Measurements from ENCODE around the gene CARD8. TPM values are rescaled to one million over a fixed set of nuclear protein-coding genes. Genes with fewer than 3 reads are reported as not detected.
"Not testable (repeated sequence)": the region's sequence is repeated elsewhere in the genome, so short reads cannot be mapped to it uniquely, and the experiment has no call there.

Gene CARD8
- total RNA-seq, 1 experiment from 2014 or later, result 17.7 TPM

GRCh38 chr19:48247212-48247611, 8.5 kb downstream of the CARD8 start:
- no peaks in the 10 kb centered on the region for H3K27me3 Mint-ChIP-seq (ENCODE audit: insufficient read depth, unreplicated experiment)
- ChIA-PET CTCF (no interaction called here), POLR2A (no interaction called here)
- no peaks in the 10 kb centered on the region for H3K36me3 ChIP-seq (ENCODE audit: control insufficient read depth, insufficient read depth, low read length)
- no peaks in the 10 kb centered on the region for H3K27me3 ChIP-seq (replicated peaks; ENCODE audit: control insufficient read depth, insufficient read depth, low read length)
- no peaks in the 10 kb centered on the region for H3K4me1 Mint-ChIP-seq (ENCODE audit: low read depth, unreplicated experiment)
- no peaks in the 10 kb centered on the region for H3K9me3 Mint-ChIP-seq (ENCODE audit: unreplicated experiment)
- no peak overlapping the region for H3K27ac Mint-ChIP-seq (ENCODE audit: unreplicated experiment)
- intact Hi-C loops (cut with micrococcal nuclease; ENCODE audit: unreplicated experiment), result no loop called here
- H3K4me1 ChIP-seq, result no peaks in the 10 kb centered on the region
- H3K4me3 Mint-ChIP-seq (ENCODE audit: unreplicated experiment), result no peak overlapping the region
- no peaks in the 10 kb centered on the region for H3K9me3 ChIP-seq
- no peak overlapping the region for H3K4me3 ChIP-seq (ENCODE audit: low read depth, low read length)
- BruUV-seq (replicated peaks), result no TSS peak
- H3K36me3 Mint-ChIP-seq (ENCODE audit: insufficient read depth, unreplicated experiment), result no peaks in the 10 kb centered on the region
- DNase-seq, result no peak
- no peak for TF ChIP-seq CTCF (IDR thresholded peaks at IDR 0.05; ENCODE audit: insufficient read depth in 1 of 2, low read depth in 1 of 2, low read length in 1 of 2, severe bottlenecking in 1 of 2, unreplicated experiment in 1 of 2)

GRCh38 chr19:48246101-48246500, 9.6 kb downstream of the CARD8 start:
- no TSS peak for BruUV-seq (replicated peaks)
- POLR2A ChIA-PET, result no interaction called here
- H3K4me3 Mint-ChIP-seq (ENCODE audit: unreplicated experiment), result no peak overlapping the region

GRCh38 chr19:48244281-48244680, 11.4 kb downstream of the CARD8 start:
- Mint-ChIP-seq H3K27ac (ENCODE audit: unreplicated experiment) (no peak overlapping the region), H3K27me3 (ENCODE audit: insufficient read depth, unreplicated experiment) (no peaks in the 10 kb centered on the region), H3K4me3 (ENCODE audit: unreplicated experiment) (no peak overlapping the region), H3K4me1 (ENCODE audit: low read depth, unreplicated experiment) (no peaks in the 10 kb centered on the region), H3K36me3 (ENCODE audit: insufficient read depth, unreplicated experiment) (peaks cover 4% of the 10 kb centered on the region), H3K9me3 (ENCODE audit: unreplicated experiment) (no peaks in the 10 kb centered on the region)
- Histone ChIP-seq H3K4me3 (ENCODE audit: low read depth, low read length) (no peak overlapping the region), H3K4me1 (no peaks in the 10 kb centered on the region), H3K27me3 (replicated peaks; ENCODE audit: control insufficient read depth, insufficient read depth, low read length) (no peaks in the 10 kb centered on the region), H3K9me3 (no peaks in the 10 kb centered on the region), H3K36me3 (ENCODE audit: control insufficient read depth, insufficient read depth, low read length) (no peaks in the 10 kb centered on the region)
- no peak for TF ChIP-seq CTCF (IDR thresholded peaks at IDR 0.05; ENCODE audit: insufficient read depth in 1 of 2, low read depth in 1 of 2, low read length in 1 of 2, severe bottlenecking in 1 of 2, unreplicated experiment in 1 of 2)
- ChIA-PET POLR2A (no interaction called here), CTCF (no interaction called here)
- no peak for DNase-seq
- intact Hi-C loops (cut with micrococcal nuclease; ENCODE audit: unreplicated experiment), result no loop called here
- BruUV-seq (replicated peaks), result no TSS peak

More at GRCh38 chr19:48246101-48246500, 9.6 kb downstream of the CARD8 start:
- Histone ChIP-seq H3K36me3 (ENCODE audit: control insufficient read depth, insufficient read depth, low read length) (no peaks in the 10 kb centered on the region), H3K27me3 (replicated peaks; ENCODE audit: control insufficient read depth, insufficient read depth, low read length) (no peaks in the 10 kb centered on the region), H3K4me1 (no peaks in the 10 kb centered on the region), H3K4me3 (ENCODE audit: low read depth, low read length) (no peak overlapping the region), H3K9me3 (no peaks in the 10 kb centered on the region)
- Mint-ChIP-seq H3K27me3 (ENCODE audit: insufficient read depth, unreplicated experiment) (no peaks in the 10 kb centered on the region), H3K36me3 (ENCODE audit: insufficient read depth, unreplicated experiment) (no peaks in the 10 kb centered on the region), H3K9me3 (ENCODE audit: unreplicated experiment) (no peaks in the 10 kb centered on the region), H3K27ac (ENCODE audit: unreplicated experiment) (no peak overlapping the region), H3K4me1 (ENCODE audit: low read depth, unreplicated experiment) (no peaks in the 10 kb centered on the region)
- no peak for DNase-seq
- intact Hi-C loops (cut with micrococcal nuclease; ENCODE audit: unreplicated experiment), result no loop called here
- CTCF ChIA-PET, result no interaction called here
- no peak for TF ChIP-seq CTCF (IDR thresholded peaks at IDR 0.05; ENCODE audit: insufficient read depth in 1 of 2, low read depth in 1 of 2, low read length in 1 of 2, severe bottlenecking in 1 of 2, unreplicated experiment in 1 of 2)

GRCh38 chr19:48241771-48242170, 13.9 kb downstream of the CARD8 start:
- CTCF ChIA-PET; H3K27me3 ChIP-seq (replicated peaks; ENCODE audit: control insufficient read depth, insufficient read depth, low read length); H3K36me3 ChIP-seq (ENCODE audit: control insufficient read depth, insufficient read depth, low read length); DNase-seq; H3K4me3 ChIP-seq (ENCODE audit: low read depth, low read length); H3K27ac Mint-ChIP-seq (ENCODE audit: unreplicated experiment); BruUV-seq (replicated peaks); H3K9me3 Mint-ChIP-seq (ENCODE audit: unreplicated experiment); H3K4me3 Mint-ChIP-seq (ENCODE audit: unreplicated experiment); POLR2A ChIA-PET; H3K36me3 Mint-ChIP-seq (ENCODE audit: insufficient read depth, unreplicated experiment); H3K4me1 Mint-ChIP-seq (ENCODE audit: low read depth, unreplicated experiment); H3K27me3 Mint-ChIP-seq (ENCODE audit: insufficient read depth, unreplicated experiment); H3K4me1 ChIP-seq; intact Hi-C loops (cut with micrococcal nuclease; ENCODE audit: unreplicated experiment); H3K9me3 ChIP-seq: not testable (repeated sequence)

Measured in Caco-2 (cell line).